Epithelial cell of prostate (primary cell): ENCODE measurements around the gene CNTN5.

Source experiments
- DNase-seq: peaks from one replicate; pipeline ENCODE4 v3.0.0-alpha.2; 2011; ENCODE audit warnings: low read depth, low spot score
- H3K27ac ChIP-seq: fragments of 450-650 bp; 2 replicates; pipeline ENCODE4 v1.5.1; 2017; ENCODE audit warnings: mild to moderate bottlenecking

Gene CNTN5

GRCh38 chr11:100336873-100337272 lies 1316.1 kb downstream of the CNTN5 start:
- DNase-seq, result no peak
- no peak overlapping the region for H3K27ac ChIP-seq

- DNase-seq, result no peak
- H3K27ac ChIP-seq, result peak overlapping the region; percentile 2
Observed at GRCh38 chr11:100338144-100338840, 1317.5 kb downstream of the CNTN5 start.

- DNase-seq, result no peak
- H3K27ac ChIP-seq, result no peak overlapping the region
Observed at GRCh38 chr11:100340466-100341319, 1319.9 kb downstream of the CNTN5 start.

GRCh38 chr11:100353083-100353482 lies 1332.3 kb downstream of the CNTN5 start:
- DNase-seq, result no peak
- H3K27ac ChIP-seq, result peak overlapping the region; percentile 30

- DNase-seq, result no peak
- no peak overlapping the region for H3K27ac ChIP-seq
Observed at GRCh38 chr11:100354736-100355135, 1334.0 kb downstream of the CNTN5 start.

GRCh38 chr11:100356035-100356434 lies 1335.3 kb downstream of the CNTN5 start:
- no peak overlapping the region for H3K27ac ChIP-seq
- DNase-seq, result no peak

GRCh38 chr11:100359281-100359680 lies 1338.5 kb downstream of the CNTN5 start:
- no peak for DNase-seq
- no peak overlapping the region for H3K27ac ChIP-seq

- no peak overlapping the region for H3K27ac ChIP-seq
- no peak for DNase-seq
Observed at GRCh38 chr11:100367892-100368291, 1347.1 kb downstream of the CNTN5 start.

- no peak for DNase-seq
- H3K27ac ChIP-seq, result no peak overlapping the region
Observed at GRCh38 chr11:100383357-100383865, 1362.7 kb downstream of the CNTN5 start.

GRCh38 chr11:100396266-100396665 lies 1375.5 kb downstream of the CNTN5 start:
- no peak for DNase-seq
- H3K27ac ChIP-seq, result no peak overlapping the region

- DNase-seq, result no peak
- no peak overlapping the region for H3K27ac ChIP-seq
Observed at GRCh38 chr11:100397401-100397800, 1376.7 kb downstream of the CNTN5 start.

GRCh38 chr11:100403816-100404215 lies 1383.1 kb downstream of the CNTN5 start:
- H3K27ac ChIP-seq, result no peak overlapping the region
- DNase-seq, result no peak

- no peak for DNase-seq
- no peak overlapping the region for H3K27ac ChIP-seq
Observed at GRCh38 chr11:100404907-100405306, 1384.2 kb downstream of the CNTN5 start.
